ENCODE results near the gene CDK4.

CDK4 gene

DNA sequence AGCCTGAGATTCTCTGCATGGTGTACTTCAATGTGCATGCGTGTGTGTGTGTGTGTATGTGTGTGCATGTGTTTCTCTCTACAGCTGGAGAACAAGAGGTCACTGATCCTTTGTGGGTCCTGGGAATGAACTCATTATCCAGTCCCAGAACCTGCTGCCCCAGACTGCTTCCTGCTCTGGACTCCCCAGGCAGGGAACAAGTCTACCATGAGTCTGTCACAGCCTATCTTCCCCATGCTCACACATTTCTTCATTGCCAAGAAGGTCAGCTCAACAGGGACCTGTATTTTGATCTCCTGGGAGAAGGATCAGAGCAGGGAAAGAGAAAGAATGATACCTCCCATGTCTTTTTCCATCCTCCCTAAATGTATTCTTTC, 10.7 kb downstream of the CDK4 start:
- ATAC-seq (ENCODE audit: low read depth) (no peak), DNase-seq (ENCODE audit: low spot score) (no peak)
- H3K4me3 ChIP-seq (ENCODE audit: severe bottlenecking): no peak overlapping the region
- TF ChIP-seq, protein P1, sequence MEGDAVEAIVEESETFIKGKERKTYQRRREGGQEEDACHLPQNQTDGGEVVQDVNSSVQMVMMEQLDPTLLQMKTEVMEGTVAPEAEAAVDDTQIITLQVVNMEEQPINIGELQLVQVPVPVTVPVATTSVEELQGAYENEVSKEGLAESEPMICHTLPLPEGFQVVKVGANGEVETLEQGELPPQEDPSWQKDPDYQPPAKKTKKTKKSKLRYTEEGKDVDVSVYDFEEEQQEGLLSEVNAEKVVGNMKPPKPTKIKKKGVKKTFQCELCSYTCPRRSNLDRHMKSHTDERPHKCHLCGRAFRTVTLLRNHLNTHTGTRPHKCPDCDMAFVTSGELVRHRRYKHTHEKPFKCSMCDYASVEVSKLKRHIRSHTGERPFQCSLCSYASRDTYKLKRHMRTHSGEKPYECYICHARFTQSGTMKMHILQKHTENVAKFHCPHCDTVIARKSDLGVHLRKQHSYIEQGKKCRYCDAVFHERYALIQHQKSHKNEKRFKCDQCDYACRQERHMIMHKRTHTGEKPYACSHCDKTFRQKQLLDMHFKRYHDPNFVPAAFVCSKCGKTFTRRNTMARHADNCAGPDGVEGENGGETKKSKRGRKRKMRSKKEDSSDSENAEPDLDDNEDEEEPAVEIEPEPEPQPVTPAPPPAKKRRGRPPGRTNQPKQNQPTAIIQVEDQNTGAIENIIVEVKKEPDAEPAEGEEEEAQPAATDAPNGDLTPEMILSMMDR (IDR thresholded peaks at IDR 0.05; ENCODE audit: poor library complexity, severe bottlenecking): no peak
- peaks cover 4% of the 10 kb centered on the region for H3K36me3 ChIP-seq (ENCODE audit: low read depth)
- no peaks in the 10 kb centered on the region for H3K9me3 ChIP-seq (ENCODE audit: severe bottlenecking)
- H3K4me1 ChIP-seq (ENCODE audit: insufficient read depth, poor library complexity, severe bottlenecking): peaks cover 9% of the 10 kb centered on the region
- H3K27ac ChIP-seq (ENCODE audit: poor library complexity, severe bottlenecking): no peak overlapping the region
- peaks cover 38% of the 10 kb centered on the region for H3K27me3 ChIP-seq (ENCODE audit: insufficient read depth, poor library complexity, severe bottlenecking)

DNA sequence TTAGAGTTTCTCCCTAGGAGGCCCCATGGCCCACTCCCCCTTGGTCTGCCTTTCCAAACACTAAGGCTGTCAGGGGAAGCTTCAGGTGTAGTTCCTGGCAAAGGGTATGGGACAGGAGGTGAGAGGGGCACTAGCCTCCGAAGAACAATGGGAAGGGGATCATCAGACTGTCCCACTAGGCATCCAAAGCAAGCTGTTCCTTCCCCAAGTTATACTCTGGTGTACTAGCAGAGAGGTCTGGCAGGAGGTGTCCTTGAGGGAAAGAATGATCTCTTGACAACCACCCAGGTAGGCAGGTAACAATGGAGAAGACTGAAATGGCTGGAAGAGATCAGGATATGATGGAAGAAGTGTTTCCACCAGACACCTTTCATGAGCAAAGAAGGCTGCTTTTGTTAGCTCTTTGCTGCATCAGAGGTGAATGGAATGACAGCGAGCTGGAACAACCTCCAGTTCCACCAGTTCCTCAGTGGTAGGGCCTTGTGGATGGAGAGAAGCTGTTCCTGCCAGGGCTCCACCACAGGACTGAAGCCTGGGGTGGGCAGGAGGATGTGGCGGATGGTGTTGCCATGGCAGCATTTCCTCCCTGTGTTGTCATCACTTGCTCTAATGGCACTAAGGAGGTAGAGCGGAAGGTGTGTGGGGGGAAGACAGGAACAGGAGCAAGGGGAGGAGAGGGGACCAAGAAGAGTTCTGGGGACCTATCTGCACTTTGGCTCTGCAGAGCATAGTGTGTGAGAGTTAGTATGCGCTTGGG, 11.3 kb downstream of the CDK4 start:
- DNase-seq (ENCODE audit: low spot score) (no peak), ATAC-seq (ENCODE audit: low read depth) (no peak)
- Histone ChIP-seq H3K9me3 (ENCODE audit: severe bottlenecking) (no peaks in the 10 kb centered on the region), H3K4me3 (ENCODE audit: severe bottlenecking) (no peak overlapping the region), H3K36me3 (ENCODE audit: low read depth) (no peaks in the 10 kb centered on the region), H3K27me3 (ENCODE audit: insufficient read depth, poor library complexity, severe bottlenecking) (peaks cover 44% of the 10 kb centered on the region), H3K4me1 (ENCODE audit: insufficient read depth, poor library complexity, severe bottlenecking) (peaks cover 7% of the 10 kb centered on the region), H3K27ac (ENCODE audit: poor library complexity, severe bottlenecking) (no peak overlapping the region)
- TF ChIP-seq, protein P1 (IDR thresholded peaks at IDR 0.05; ENCODE audit: poor library complexity, severe bottlenecking): no peak

DNA sequence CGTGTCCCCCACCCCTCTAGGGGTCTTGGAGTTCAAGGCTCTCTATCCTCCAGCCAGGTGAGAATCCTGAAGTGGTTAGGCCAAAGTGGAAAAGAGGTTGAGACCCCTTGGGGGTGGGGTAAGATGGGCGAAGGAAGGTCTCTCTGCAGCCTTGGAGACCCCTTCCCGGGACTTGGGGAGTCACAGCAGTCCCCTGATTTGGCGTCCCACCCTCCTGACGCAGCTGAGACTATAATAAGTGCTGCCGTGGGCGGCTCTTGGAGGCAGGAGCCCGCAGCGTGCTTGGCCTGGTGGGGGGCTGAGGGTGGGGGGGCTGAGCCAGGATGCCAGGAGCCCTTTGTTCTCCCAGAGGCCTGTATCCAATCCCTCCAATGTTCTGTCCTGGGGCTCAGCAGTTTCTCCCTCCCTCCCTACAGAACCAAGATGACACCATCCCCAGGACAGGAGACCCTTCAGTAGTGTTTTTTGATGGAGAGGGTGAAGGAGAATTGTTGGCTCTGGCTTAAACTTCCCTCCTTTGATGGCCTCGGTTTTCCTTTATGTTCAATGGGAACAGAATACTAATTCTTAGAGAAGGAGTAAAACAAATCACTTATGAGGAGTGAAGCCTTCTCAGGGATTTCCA, 12.1 kb downstream of the CDK4 start:
- Histone ChIP-seq H3K36me3 (ENCODE audit: low read depth) (no peaks in the 10 kb centered on the region), H3K27me3 (ENCODE audit: insufficient read depth, poor library complexity, severe bottlenecking) (peaks cover 52% of the 10 kb centered on the region), H3K27ac (ENCODE audit: poor library complexity, severe bottlenecking) (no peak overlapping the region), H3K4me1 (ENCODE audit: insufficient read depth, poor library complexity, severe bottlenecking) (peaks cover 6% of the 10 kb centered on the region), H3K9me3 (ENCODE audit: severe bottlenecking) (no peaks in the 10 kb centered on the region), H3K4me3 (ENCODE audit: severe bottlenecking) (no peak overlapping the region)
- ATAC-seq (ENCODE audit: low read depth): no peak
- no peak for DNase-seq (ENCODE audit: low spot score)
- TF ChIP-seq, protein P1 (IDR thresholded peaks at IDR 0.05; ENCODE audit: poor library complexity, severe bottlenecking): no peak

DNA sequence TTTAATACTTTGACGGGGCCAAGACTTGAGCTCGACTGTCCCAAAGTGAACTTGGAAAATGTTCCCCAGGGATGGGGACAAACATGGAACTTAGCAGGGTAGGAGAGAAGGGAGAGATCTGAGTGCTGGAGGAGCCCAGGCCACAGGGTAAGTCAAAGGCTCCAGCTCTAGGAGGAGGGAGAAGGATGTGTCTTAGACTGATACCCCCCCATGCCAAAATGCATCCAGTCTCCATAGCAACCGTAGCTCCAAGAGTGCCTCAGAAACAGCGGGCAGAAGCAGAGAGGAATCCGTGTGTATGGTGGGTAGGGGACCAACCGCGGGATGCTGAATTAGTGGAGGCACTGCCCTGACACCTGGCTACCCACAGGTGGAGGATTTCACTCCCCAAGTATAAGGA, 12.7 kb downstream of the CDK4 start:
- Histone ChIP-seq H3K4me3 (ENCODE audit: severe bottlenecking) (no peak overlapping the region), H3K4me1 (ENCODE audit: insufficient read depth, poor library complexity, severe bottlenecking) (peaks cover 6% of the 10 kb centered on the region), H3K27me3 (ENCODE audit: insufficient read depth, poor library complexity, severe bottlenecking) (peaks cover 53% of the 10 kb centered on the region), H3K9me3 (ENCODE audit: severe bottlenecking) (no peaks in the 10 kb centered on the region), H3K27ac (ENCODE audit: poor library complexity, severe bottlenecking) (no peak overlapping the region), H3K36me3 (ENCODE audit: low read depth) (no peaks in the 10 kb centered on the region)
- ATAC-seq (ENCODE audit: low read depth): no peak
- TF ChIP-seq, protein P1 (IDR thresholded peaks at IDR 0.05; ENCODE audit: poor library complexity, severe bottlenecking): no peak
- no peak for DNase-seq (ENCODE audit: low spot score)
